HCEC 1CT (cell line): ENCODE measurements around the gene F3.

ENCODE experiments used
- DNase-seq: peaks from one replicate; pipeline ENCODE4 v3.0.0-alpha.2; 2017

Gene F3

GRCh38 chr1:94527447-94528031, 14.0 kb downstream of the F3 start:
- peak; percentile 64 for DNase-seq

GRCh38 chr1:94526152-94526980, 15.2 kb downstream of the F3 start:
- DNase-seq, result peak; percentile 15

- DNase-seq, result no peak
These were observed 17.0 kb downstream of the F3 start for GRCh38 chr1:94524531-94524930.

GRCh38 chr1:94522304-94522703, 19.3 kb downstream of the F3 start:
- peak; percentile 72 for DNase-seq

GRCh38 chr1:94519351-94519750, 22.2 kb downstream of the F3 start:
- DNase-seq, result no peak

GRCh38 chr1:94515296-94515947, 26.1 kb downstream of the F3 start:
- no peak for DNase-seq

- peak; percentile 23 for DNase-seq
These were observed 27.3 kb downstream of the F3 start for GRCh38 chr1:94514095-94514727.

- no peak for DNase-seq
These were observed 28.7 kb downstream of the F3 start for GRCh38 chr1:94512816-94513215.

GRCh38 chr1:94504601-94505000, 37.0 kb downstream of the F3 start:
- DNase-seq, result no peak

- DNase-seq, result no peak
These were observed 38.4 kb downstream of the F3 start for GRCh38 chr1:94503153-94503552.

- no peak for DNase-seq
These were observed 39.6 kb downstream of the F3 start for GRCh38 chr1:94501935-94502334.

- DNase-seq, result no peak
These were observed 40.1 kb downstream of the F3 start for GRCh38 chr1:94501426-94501825.

GRCh38 chr1:94496076-94496755, 45.3 kb downstream of the F3 start:
- DNase-seq, result no peak

GRCh38 chr1:94490556-94490955, 51.0 kb downstream of the F3 start:
- DNase-seq, result no peak

GRCh38 chr1:94486990-94487389, 54.6 kb downstream of the F3 start:
- DNase-seq, result no peak

- peak; percentile 58 for DNase-seq
These were observed 60.1 kb downstream of the F3 start for GRCh38 chr1:94481473-94481933.

GRCh38 chr1:94479682-94480081, 61.9 kb downstream of the F3 start:
- no peak for DNase-seq
